GM23338 (cell line): ENCODE results near the gene SCYGR2. TPM values are rescaled to one million over a fixed set of nuclear protein-coding genes. Genes with fewer than 3 reads are reported as not detected.

ENCODE experiments used
- ATAC-seq: fragments of 200-7000 bp; cut with Tn5 transposase; 3 replicates; pipeline ENCODE4 v1.9.1; 2020
- DNase-seq: peaks from one replicate; pipeline ENCODE4 v3.0.0-alpha.2; 2015; ENCODE audit warnings: low spot score
- H2AFZ ChIP-seq: fragments of 200-600 bp; sonication (generic); 2 replicates; pipeline ENCODE4 v1.8.0; 2016; ENCODE audit warnings: antibody characterized with exemption, mild to moderate bottlenecking, moderate library complexity
- H3F3A ChIP-seq: fragments of 200-600 bp; sonication (generic); replicated peaks from 2 replicates; pipeline ENCODE4 v1.8.0; 2017; ENCODE audit warnings: antibody characterized with exemption, mixed run types, low read depth
- H3K27ac ChIP-seq: fragments of 200-600 bp; sonication (generic); 2 replicates; pipeline ENCODE4 v1.6.1; 2016; ENCODE audit warnings: low read depth
- H3K27me3 ChIP-seq: fragments of 200-600 bp; sonication (generic); 2 replicates; pipeline ENCODE4 v1.8.0; 2016; ENCODE audit warnings: mild to moderate bottlenecking, mixed run types, moderate library complexity; ENCODE audit not compliant: insufficient read depth
- H3K36me3 ChIP-seq: fragments of 200-600 bp; sonication (generic); 2 replicates; pipeline ENCODE4 v1.8.0; 2016; ENCODE audit warnings: mild to moderate bottlenecking; ENCODE audit not compliant: insufficient read depth
- H3K4me1 ChIP-seq: fragments of 200-600 bp; sonication (generic); 2 replicates; pipeline ENCODE4 v1.8.0; 2016; ENCODE audit warnings: mild to moderate bottlenecking, moderate library complexity; ENCODE audit not compliant: insufficient read depth
- H3K4me2 ChIP-seq: fragments of 200-600 bp; sonication (generic); 2 replicates; pipeline ENCODE4 v1.7.1; 2017; ENCODE audit warnings: mixed run types
- H3K4me3 ChIP-seq: fragments of 200-600 bp; sonication (generic); 2 replicates; pipeline ENCODE4 v1.6.1; 2016; ENCODE audit warnings: mixed run types
- H3K79me2 ChIP-seq: fragments of 200-600 bp; sonication (generic); replicated peaks from 2 replicates; pipeline ENCODE4 v1.8.0; 2017; ENCODE audit warnings: mild to moderate bottlenecking; ENCODE audit not compliant: insufficient read depth
- H3K9me2 ChIP-seq: fragments of 200-600 bp; sonication (generic); 2 replicates; pipeline ENCODE4 v1.8.0; 2017; ENCODE audit not compliant: insufficient read depth
- H4K20me1 ChIP-seq: fragments of 200-600 bp; sonication (generic); replicated peaks from 2 replicates; pipeline ENCODE4 v1.8.0; 2017; ENCODE audit warnings: mild to moderate bottlenecking; ENCODE audit not compliant: insufficient read depth
- H3K27ac Mint-ChIP-seq: 2 replicates; pipeline ENCODE4 v1.8.0; 2020; ENCODE audit warnings: inconsistent platforms, mild to moderate bottlenecking, moderate library complexity, mixed read lengths
- H3K27me3 Mint-ChIP-seq: 3 replicates; pipeline ENCODE4 v1.8.0; 2022; ENCODE audit warnings: low read depth, mild to moderate bottlenecking, moderate library complexity, mixed read lengths, inconsistent platforms; ENCODE audit not compliant: insufficient read depth, poor library complexity
- H3K36me3 Mint-ChIP-seq: 3 replicates; pipeline ENCODE4 v1.8.0; 2021; ENCODE audit warnings: low read depth, mild to moderate bottlenecking, inconsistent platforms, moderate library complexity, mixed read lengths
- H3K4me1 Mint-ChIP-seq: 3 replicates; pipeline ENCODE4 v1.8.0; 2020; ENCODE audit warnings: mild to moderate bottlenecking, inconsistent platforms, mixed read lengths
- H3K4me3 Mint-ChIP-seq: 3 replicates; pipeline ENCODE4 v1.8.0; 2021; ENCODE audit warnings: moderate library complexity, mild to moderate bottlenecking, inconsistent platforms, mixed read lengths
- H3K9me3 Mint-ChIP-seq: 3 replicates; pipeline ENCODE4 v1.8.0; 2020; ENCODE audit warnings: moderate library complexity, mild to moderate bottlenecking, inconsistent platforms, mixed read lengths
- CREB1 ChIP-seq: fragments of 250-450 bp; sonication (Bioruptor Pico); IDR thresholded peaks from 2 replicates; pipeline ENCODE4 v1.5.0; 2020; ENCODE audit warnings: low read depth, mild to moderate bottlenecking, moderate library complexity
- CTCF ChIP-seq, 2 experiments: fragments of 200-600 bp in 1 of 2; sonication (generic) in 1 of 2; conservative IDR thresholded peaks; 2 replicates each; pipeline versions ENCODE4 v1.5.1 to v1.6.1; 2016 to 2017; ENCODE audit warnings: antibody characterized with exemption in 2 of 2, low read depth in 2 of 2, mild to moderate bottlenecking in 2 of 2, moderate library complexity in 1 of 2
- ETS1 ChIP-seq: IDR thresholded peaks from 2 replicates; pipeline ENCODE4 v1.6.1; 2016; ENCODE audit warnings: antibody characterized with exemption
- EZH2 ChIP-seq: fragments of 200-600 bp; sonication (generic); IDR thresholded peaks from one replicate; pipeline ENCODE4 v1.8.0; 2017; ENCODE audit warnings: antibody characterized with exemption, mild to moderate bottlenecking, low read depth; ENCODE audit not compliant: unreplicated experiment
- EZH2phosphoT487 ChIP-seq: fragments of 200-600 bp; sonication (generic); IDR thresholded peaks from one replicate; pipeline ENCODE4 v1.8.1; 2018; ENCODE audit warnings: antibody characterized with exemption; ENCODE audit not compliant: unreplicated experiment
- JUNB ChIP-seq: IDR thresholded peaks from one replicate; pipeline ENCODE4 v1.6.1; 2016; ENCODE audit warnings: antibody characterized with exemption; ENCODE audit not compliant: unreplicated experiment
- NANOG ChIP-seq: IDR thresholded peaks from 2 replicates; pipeline ENCODE4 v1.6.1; 2016; ENCODE audit warnings: antibody characterized with exemption, borderline replicate concordance
- REST ChIP-seq: IDR thresholded peaks from one replicate; pipeline ENCODE4 v1.6.1; 2018; ENCODE audit warnings: antibody characterized with exemption; ENCODE audit not compliant: unreplicated experiment
- STAT1 ChIP-seq: IDR thresholded peaks from one replicate; pipeline ENCODE4 v1.6.1; 2016; ENCODE audit warnings: antibody characterized with exemption; ENCODE audit not compliant: unreplicated experiment
- ZNF114 ChIP-seq: fragments of 250-450 bp; sonication (Bioruptor Pico); IDR thresholded peaks from 2 replicates; pipeline ENCODE4 v1.5.0; 2020; ENCODE audit warnings: mild to moderate bottlenecking, moderate library complexity
- ZNF331 ChIP-seq: fragments of 250-450 bp; sonication (Bioruptor Pico); IDR thresholded peaks from 2 replicates; pipeline ENCODE4 v1.5.0; 2020; ENCODE audit warnings: low read depth, mild to moderate bottlenecking, moderate library complexity
- polyA plus RNA-seq: library from polyadenylated mRNA; unstranded; fragments of >200 nt; fragmentation: Nextera tagmentation; extraction: Ambion mirVana; gene quantifications from 2 replicates; pipeline ENCODE4 v1.2.1, GENCODE V29; 2016
- total RNA-seq: library from RNA; depleted of rRNA; stranded (reverse); fragments of >200 nt; shearing (Covaris generic); gene quantifications from 2 replicates; pipeline ENCODE4 v1.2.3, GENCODE V29; 2014

The SCYGR2 gene
- total and polyA plus RNA-seq, 2 experiments from 2014 or later, result not detected

GRCh38 chr2:227576110-227576509 is 22.6 kb upstream of the SCYGR2 start:
- Mint-ChIP-seq H3K27ac (no peak overlapping the region), H3K4me1 (peaks cover 9% of the 10 kb centered on the region; the same call in 2 of the 3 replicates), H3K27me3 (no peaks in the 10 kb centered on the region), H3K4me3 (no peak overlapping the region), H3K36me3 (no peaks in the 10 kb centered on the region), H3K9me3 (no peaks in the 10 kb centered on the region)
- no peak overlapping the region for H3K4me3 ChIP-seq
- H3K27ac ChIP-seq, result no peak overlapping the region
- H3K79me2 ChIP-seq, result no peaks in the 10 kb centered on the region
- no peaks in the 10 kb centered on the region for H3K4me1 ChIP-seq
- no peak overlapping the region for H2AFZ ChIP-seq
- ATAC-seq (no peak), DNase-seq (no peak)
- H4K20me1 ChIP-seq, result no peaks in the 10 kb centered on the region
- H3K4me2 ChIP-seq, result no peak overlapping the region
- H3K27me3 ChIP-seq, result no peaks in the 10 kb centered on the region
- no peaks in the 10 kb centered on the region for H3K36me3 ChIP-seq
- no peaks in the 10 kb centered on the region for H3F3A ChIP-seq
- H3K9me2 ChIP-seq, result no peaks in the 10 kb centered on the region
- TF ChIP-seq EZH2, result no peak
- TF ChIP-seq STAT1, result no peak
- TF ChIP-seq ETS1, result no peak
- TF ChIP-seq ZNF331, result no peak
- TF ChIP-seq REST, result no peak
- TF ChIP-seq ZNF114, result no peak
- TF ChIP-seq JUNB, result no peak
- TF ChIP-seq CTCF (conservative IDR thresholded peaks at IDR 0.05; ENCODE audit: low read depth in 2 of 2), result no peak
- TF ChIP-seq CREB1 (CRISPR knock-in tag), result no peak
- TF ChIP-seq EZH2phosphoT487, result no peak
- TF ChIP-seq NANOG, result no peak
